Cardiac atrium fibroblast (primary cell): ENCODE data around the gene CHCHD1. TPM values are rescaled to one million over a fixed set of nuclear protein-coding genes. Genes with fewer than 3 reads are reported as not detected.

Experiments used
- total RNA-seq: library from RNA; depleted of rRNA; stranded (reverse); fragments of >200 nt; gene quantifications from 2 replicates; pipeline ENCODE4 v1.2.3, GENCODE V29; 2015

Gene CHCHD1
- total RNA-seq: 23.6 and 25.6 TPM in 2 replicates

GRCh38 chr10:73781879-73782748, at the start of gene CHCHD1:
Gene CHCHD1 (plus strand): TSS chr10:73782048. CDS start chr10:73782076, 28 bp downstream.

GRCh38 chr10:73743905-73744663, 37.8 kb upstream of the CHCHD1 start, which contains the start of gene SEC24C:
Gene SEC24C (plus strand): TSS chr10:73744372. CDS start chr10:73746833, 2,461 bp downstream.

GRCh38 chr10:73785211-73785720, 3.4 kb downstream of the CHCHD1 start, which contains the start of gene ZSWIM8:
Gene ZSWIM8 (plus strand): TSS chr10:73785606. CDS start chr10:73785879, 273 bp downstream.

Other genes starting within 250 kb of the CHCHD1 start
- 5.4 and 5.5 TPM in 2 replicates for gene USP54, start 190.7 kb upstream of the CHCHD1 start, total RNA-seq
- gene MYOZ1, start 140.6 kb upstream of the CHCHD1 start, total RNA-seq: not detected in 2 replicates
- not detected in 2 replicates for gene SYNPO2L, start 126.0 kb upstream of the CHCHD1 start, total RNA-seq
- gene AGAP5, start 83.9 kb upstream of the CHCHD1 start, total RNA-seq: 0.49 and 1.1 TPM in 2 replicates
- gene SEC24C, start 37.7 kb upstream of the CHCHD1 start, total RNA-seq: 45.9 and 63.8 TPM in 2 replicates
- 54.4 and 75.6 TPM in 2 replicates for gene ZSWIM8, start 3.6 kb downstream of the CHCHD1 start, total RNA-seq
- gene NDST2, start 29.6 kb downstream of the CHCHD1 start, total RNA-seq: 15.6 and 35.4 TPM in 2 replicates
- gene CAMK2G, start 92.5 kb downstream of the CHCHD1 start, total RNA-seq: 11.6 and 17.0 TPM in 2 replicates
- 49.1 and 55.2 TPM in 2 replicates for gene PLAU, start 129.1 kb downstream of the CHCHD1 start, total RNA-seq
- 185 and 211 TPM in 2 replicates for gene VCL, start 216.1 kb downstream of the CHCHD1 start, total RNA-seq